ENCODE measurements around the gene AGBL1.

Gene AGBL1

GRCh38 chr15:86590461-86590860, 510.8 kb downstream of the AGBL1 start:
- no peak for TF ChIP-seq CTCF (IDR thresholded peaks at IDR 0.05; ENCODE audit: insufficient read depth, low read length, missing control alignments)
- ChIA-PET CTCF (no interaction called here), POLR2A (no interaction called here)
- no peak overlapping the region for H3K4me3 ChIP-seq (ENCODE audit: low read depth, low read length)
- DNase-seq (ENCODE audit: low read depth, low spot score): no peak

- POLR2A ChIA-PET: no interaction called here
- no peak overlapping the region for H3K4me3 ChIP-seq (ENCODE audit: low read depth, low read length)
- no peak for TF ChIP-seq CTCF (IDR thresholded peaks at IDR 0.05; ENCODE audit: insufficient read depth, low read length, missing control alignments)
- CTCF ChIA-PET: no interaction called here
- DNase-seq (ENCODE audit: low read depth, low spot score): no peak
Measured at GRCh38 chr15:86591158-86591557, 511.5 kb downstream of the AGBL1 start.

GRCh38 chr15:86591994-86592735, 512.5 kb downstream of the AGBL1 start:
- no peak for TF ChIP-seq CTCF (IDR thresholded peaks at IDR 0.05; ENCODE audit: insufficient read depth, low read length, missing control alignments)
- POLR2A ChIA-PET: no interaction called here
- H3K4me3 ChIP-seq (ENCODE audit: low read depth, low read length): no peak overlapping the region
- DNase-seq (ENCODE audit: low read depth, low spot score): no peak
- CTCF ChIA-PET: no interaction called here

- DNase-seq (ENCODE audit: low read depth, low spot score): no peak
- no peak overlapping the region for H3K4me3 ChIP-seq (ENCODE audit: low read depth, low read length)
- POLR2A ChIA-PET: no interaction called here
- no peak for TF ChIP-seq CTCF (IDR thresholded peaks at IDR 0.05; ENCODE audit: insufficient read depth, low read length, missing control alignments)
- CTCF ChIA-PET: no interaction called here
Measured at GRCh38 chr15:86595741-86596140, 516.1 kb downstream of the AGBL1 start.

- no peak for DNase-seq (ENCODE audit: low read depth, low spot score)
- CTCF ChIA-PET: no interaction called here
- no peak for TF ChIP-seq CTCF (IDR thresholded peaks at IDR 0.05; ENCODE audit: insufficient read depth, low read length, missing control alignments)
- POLR2A ChIA-PET: no interaction called here
- no peak overlapping the region for H3K4me3 ChIP-seq (ENCODE audit: low read depth, low read length)
Measured at GRCh38 chr15:86603466-86603865, 523.8 kb downstream of the AGBL1 start.

- no peak for DNase-seq (ENCODE audit: low read depth, low spot score)
Measured at GRCh38 chr15:86608461-86609205, 529.0 kb downstream of the AGBL1 start.

More at GRCh38 chr15:86608461-86609205, 529.0 kb downstream of the AGBL1 start:
- H3K4me3 ChIP-seq (ENCODE audit: low read depth, low read length): no peak overlapping the region
- POLR2A ChIA-PET: no interaction called here
- CTCF ChIA-PET: no interaction called here
- no peak for TF ChIP-seq CTCF (IDR thresholded peaks at IDR 0.05; ENCODE audit: insufficient read depth, low read length, missing control alignments)
